Endothelial cell (in vitro differentiated cells): ENCODE data around the gene SLC6A16. TPM values are rescaled to one million over a fixed set of nuclear protein-coding genes. Genes with fewer than 3 reads are reported as not detected.

ENCODE experiments used
- DNase-seq: peaks from one replicate; pipeline ENCODE4 v3.0.0; 2021; ENCODE audit warnings: low spot score
- H3K27ac Mint-ChIP-seq: one replicate; pipeline ENCODE4 v1.8.0; 2021; ENCODE audit warnings: mixed read lengths, inconsistent platforms; ENCODE audit not compliant: unreplicated experiment
- H3K27me3 Mint-ChIP-seq: one replicate; pipeline ENCODE4 v1.8.0; 2021; ENCODE audit warnings: mild to moderate bottlenecking, moderate library complexity, mixed read lengths, inconsistent platforms; ENCODE audit not compliant: unreplicated experiment
- H3K36me3 Mint-ChIP-seq: one replicate; pipeline ENCODE4 v1.8.0; 2021; ENCODE audit warnings: mild to moderate bottlenecking, low read depth, mixed read lengths, inconsistent platforms; ENCODE audit not compliant: unreplicated experiment
- H3K4me1 Mint-ChIP-seq: one replicate; pipeline ENCODE4 v1.8.0; 2021; ENCODE audit warnings: mild to moderate bottlenecking, mixed read lengths, inconsistent platforms; ENCODE audit not compliant: unreplicated experiment
- H3K4me3 Mint-ChIP-seq: one replicate; pipeline ENCODE4 v1.8.0; 2021; ENCODE audit warnings: mild to moderate bottlenecking, mixed read lengths, inconsistent platforms; ENCODE audit not compliant: unreplicated experiment
- H3K9me3 Mint-ChIP-seq: one replicate; pipeline ENCODE4 v1.8.0; 2021; ENCODE audit warnings: mixed read lengths, inconsistent platforms; ENCODE audit not compliant: unreplicated experiment
- total RNA-seq: library from RNA; stranded (reverse); fragmentation: NEBNext Ultra II Directional; extraction: Animal tissue kit (Norgen Biotek cat#: 25700); gene quantifications from one replicate; pipeline ENCODE4 v1.2.1, GENCODE V29; 2021; ENCODE audit not compliant: unreplicated experiment
- TF ChIP-seq, protein P1 (sequence below): fragments of 200-600 bp; sonication (generic); IDR thresholded peaks from one replicate; pipeline ENCODE4 v1.5.0; 2021; ENCODE audit warnings: antibody characterized with exemption; ENCODE audit not compliant: unreplicated experiment

Gene SLC6A16
- total RNA-seq, 1 donor from 2014 or later = 4.0 TPM

DNA sequence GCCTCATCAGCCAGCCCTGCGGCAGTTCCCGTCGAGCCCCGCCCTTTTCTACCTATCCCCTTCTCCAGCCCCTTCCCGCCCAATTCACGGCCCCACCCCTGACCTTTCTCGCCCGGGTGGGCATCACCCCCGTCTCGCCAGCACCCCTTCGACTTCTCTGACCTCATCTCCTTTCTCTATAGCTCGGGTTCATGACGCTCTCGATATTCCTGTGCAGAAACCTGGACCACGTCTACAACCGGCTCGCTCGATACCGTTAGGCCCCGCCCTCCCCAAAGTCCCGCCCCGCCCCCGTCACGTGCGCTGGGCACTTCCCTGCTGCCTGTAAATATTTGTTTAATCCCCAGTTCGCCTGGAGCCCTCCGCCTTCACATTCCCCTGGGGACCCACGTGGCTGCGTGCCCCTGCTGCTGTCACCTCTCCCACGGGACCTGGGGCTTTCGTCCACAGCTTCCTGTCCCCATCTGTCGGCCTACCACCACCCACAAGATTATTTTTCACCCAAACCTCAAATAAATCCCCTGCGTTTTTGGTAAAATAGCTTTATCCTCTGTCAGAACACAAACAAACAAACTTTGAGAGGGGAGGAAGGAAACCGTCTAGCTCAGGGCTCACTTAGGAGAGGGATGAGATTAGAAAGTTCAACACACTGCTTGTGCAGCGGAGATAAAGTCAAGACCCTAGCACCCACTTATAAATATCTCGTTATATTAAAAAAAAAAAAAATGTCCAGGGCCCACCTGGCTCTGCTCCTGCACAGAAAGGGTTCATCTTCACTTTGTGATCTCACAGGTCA lies 15.3 kb upstream of the SLC6A16 start:
- Mint-ChIP-seq H3K4me1 (peaks cover 50% of the 10 kb centered on the region), H3K4me3 (peak overlapping the region; percentile 88), H3K27ac (peak overlapping the region; percentile 63), H3K36me3 (peaks cover 44% of the 10 kb centered on the region), H3K9me3 (no peaks in the 10 kb centered on the region), H3K27me3 (peaks cover 30% of the 10 kb centered on the region)
- TF ChIP-seq, protein P1, sequence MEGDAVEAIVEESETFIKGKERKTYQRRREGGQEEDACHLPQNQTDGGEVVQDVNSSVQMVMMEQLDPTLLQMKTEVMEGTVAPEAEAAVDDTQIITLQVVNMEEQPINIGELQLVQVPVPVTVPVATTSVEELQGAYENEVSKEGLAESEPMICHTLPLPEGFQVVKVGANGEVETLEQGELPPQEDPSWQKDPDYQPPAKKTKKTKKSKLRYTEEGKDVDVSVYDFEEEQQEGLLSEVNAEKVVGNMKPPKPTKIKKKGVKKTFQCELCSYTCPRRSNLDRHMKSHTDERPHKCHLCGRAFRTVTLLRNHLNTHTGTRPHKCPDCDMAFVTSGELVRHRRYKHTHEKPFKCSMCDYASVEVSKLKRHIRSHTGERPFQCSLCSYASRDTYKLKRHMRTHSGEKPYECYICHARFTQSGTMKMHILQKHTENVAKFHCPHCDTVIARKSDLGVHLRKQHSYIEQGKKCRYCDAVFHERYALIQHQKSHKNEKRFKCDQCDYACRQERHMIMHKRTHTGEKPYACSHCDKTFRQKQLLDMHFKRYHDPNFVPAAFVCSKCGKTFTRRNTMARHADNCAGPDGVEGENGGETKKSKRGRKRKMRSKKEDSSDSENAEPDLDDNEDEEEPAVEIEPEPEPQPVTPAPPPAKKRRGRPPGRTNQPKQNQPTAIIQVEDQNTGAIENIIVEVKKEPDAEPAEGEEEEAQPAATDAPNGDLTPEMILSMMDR = no peak
- no peak for DNase-seq

DNA sequence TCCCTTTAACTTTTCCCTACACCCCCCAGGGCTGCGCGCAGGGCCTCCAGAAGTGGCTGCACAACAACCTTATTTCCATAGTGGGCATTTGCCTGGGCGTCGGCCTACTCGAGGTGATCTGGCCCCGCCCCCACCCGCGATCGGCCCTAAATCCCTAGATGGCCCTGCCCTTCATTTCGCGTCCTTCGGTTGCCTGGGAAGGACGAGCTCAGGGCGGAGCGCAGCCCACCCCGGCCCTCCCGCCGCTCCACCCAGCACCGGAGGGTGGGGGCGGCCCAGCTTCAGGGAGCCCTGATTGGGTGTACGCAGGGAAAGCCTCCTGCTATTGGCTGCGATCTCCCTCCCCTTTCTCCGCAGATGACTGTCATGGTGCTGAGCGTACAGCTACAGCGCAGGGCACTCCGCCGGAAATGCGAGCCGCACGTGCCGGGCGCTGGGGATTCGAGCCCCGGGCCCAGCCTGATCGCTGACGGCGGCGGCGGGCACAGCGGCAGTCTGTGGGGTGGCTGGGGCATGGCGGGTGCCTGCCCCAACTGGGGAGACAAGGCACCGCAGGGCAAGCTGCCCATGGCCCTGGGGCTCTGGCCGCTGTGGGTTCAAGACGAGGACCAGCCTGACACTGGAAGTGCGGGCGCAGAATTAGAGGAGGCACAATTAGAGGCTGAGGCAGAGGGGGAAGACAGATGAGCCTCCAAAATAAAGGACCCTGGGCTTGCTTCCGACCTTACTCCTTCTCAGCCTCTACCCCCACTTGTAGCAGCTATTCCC lies 14.5 kb upstream of the SLC6A16 start:
- H3K36me3 Mint-ChIP-seq = peaks cover 37% of the 10 kb centered on the region
- H3K27me3 Mint-ChIP-seq = peaks cover 32% of the 10 kb centered on the region
- TF ChIP-seq, protein P1 = no peak
- H3K27ac Mint-ChIP-seq = no peak overlapping the region
- peaks cover 48% of the 10 kb centered on the region for H3K4me1 Mint-ChIP-seq
- DNase-seq = peak; percentile 73
- H3K4me3 Mint-ChIP-seq = peak overlapping the region; percentile 73
- H3K9me3 Mint-ChIP-seq = no peaks in the 10 kb centered on the region

DNA sequence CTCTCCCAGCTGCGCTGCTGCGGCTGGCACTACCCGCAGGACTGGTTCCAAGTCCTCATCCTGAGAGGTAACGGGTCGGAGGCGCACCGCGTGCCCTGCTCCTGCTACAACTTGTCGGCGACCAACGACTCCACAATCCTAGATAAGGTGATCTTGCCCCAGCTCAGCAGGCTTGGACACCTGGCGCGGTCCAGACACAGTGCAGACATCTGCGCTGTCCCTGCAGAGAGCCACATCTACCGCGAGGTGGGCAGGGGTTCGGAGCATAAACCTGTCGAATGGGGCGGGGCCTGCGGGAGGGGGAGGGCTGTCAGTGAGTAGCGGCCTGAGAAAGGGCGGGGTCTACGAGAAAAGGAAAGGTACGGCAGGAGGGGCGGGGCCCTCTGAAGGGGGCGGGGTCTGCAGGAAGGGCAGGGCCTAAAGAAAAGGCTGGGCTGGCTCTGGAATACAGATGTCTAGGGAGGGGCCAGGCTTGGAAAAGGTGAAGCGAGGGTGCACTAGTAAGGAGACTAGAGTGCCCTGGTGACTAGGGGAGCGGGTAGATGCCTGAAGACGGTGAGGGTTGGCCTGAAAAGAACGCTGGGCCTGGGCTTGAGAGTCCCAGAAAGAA lies 13.8 kb upstream of the SLC6A16 start:
- peaks cover 36% of the 10 kb centered on the region for H3K27me3 Mint-ChIP-seq
- peak overlapping the region; percentile 73 for H3K4me3 Mint-ChIP-seq
- no peaks in the 10 kb centered on the region for H3K9me3 Mint-ChIP-seq
- H3K4me1 Mint-ChIP-seq = peaks cover 52% of the 10 kb centered on the region
- H3K36me3 Mint-ChIP-seq = peaks cover 35% of the 10 kb centered on the region
- TF ChIP-seq, protein P1 = no peak
- H3K27ac Mint-ChIP-seq = peak overlapping the region; percentile 72
- DNase-seq = peak; percentile 83

DNA sequence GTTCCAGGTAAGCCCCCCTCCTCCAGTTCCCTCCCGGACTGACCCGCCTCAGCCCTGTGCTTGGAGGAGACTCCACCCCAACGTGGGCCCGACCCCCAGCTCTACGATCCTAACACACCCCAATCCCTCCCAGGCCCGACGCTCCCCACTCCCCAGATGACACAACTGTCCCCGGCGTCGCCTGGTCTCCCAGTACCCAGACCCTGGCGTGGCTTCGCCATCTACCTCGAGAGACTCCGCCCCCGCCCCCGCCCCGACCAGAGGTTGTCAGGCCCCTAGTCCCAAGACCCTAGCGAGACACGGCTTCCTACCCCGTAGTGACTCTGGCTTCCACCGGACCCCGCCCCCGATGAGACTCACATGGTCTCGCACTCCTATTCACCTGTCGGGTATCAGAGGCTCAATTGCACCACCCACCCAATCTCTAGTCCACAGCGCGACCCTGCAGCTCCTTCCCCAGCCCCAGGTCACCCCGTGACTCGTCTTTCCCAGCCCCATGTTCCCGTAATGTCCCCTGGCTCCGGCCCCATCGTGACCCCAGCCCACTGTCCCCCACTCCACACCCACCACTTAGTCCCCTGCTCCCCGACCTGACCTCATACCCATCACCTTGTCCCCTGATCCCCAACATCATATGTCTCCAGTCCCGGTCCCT lies 13.2 kb upstream of the SLC6A16 start:
- no peak for DNase-seq
- peaks cover 39% of the 10 kb centered on the region for H3K27me3 Mint-ChIP-seq
- H3K36me3 Mint-ChIP-seq = peaks cover 35% of the 10 kb centered on the region
- peak overlapping the region; percentile 67 for H3K4me3 Mint-ChIP-seq
- peaks cover 56% of the 10 kb centered on the region for H3K4me1 Mint-ChIP-seq
- no peaks in the 10 kb centered on the region for H3K9me3 Mint-ChIP-seq
- TF ChIP-seq, protein P1 = no peak
- H3K27ac Mint-ChIP-seq = peak overlapping the region; percentile 72
